HG03108 (cell line): Measurements from ENCODE around the gene ALKBH6.
"Not testable (repeated sequence)": the region's sequence is repeated elsewhere in the genome, so short reads cannot be mapped to it uniquely, and the experiment has no call there.

Experiments used
- ATAC-seq: cut with Tn5 transposase; IDR thresholded peaks from one replicate; pipeline ENCODE4 v1.9.1; 2021; ENCODE audit warnings: moderate library complexity; ENCODE audit not compliant: unreplicated experiment

ALKBH6 gene

GRCh38 chr19:35993923-35994598 lies 20.0 kb downstream of the ALKBH6 start:
- no peak for ATAC-seq

- no peak for ATAC-seq
These were observed 20.9 kb downstream of the ALKBH6 start for GRCh38 chr19:35992907-35993765.

- ATAC-seq = no peak
These were observed 22.1 kb downstream of the ALKBH6 start for GRCh38 chr19:35991731-35992450.

DNA sequence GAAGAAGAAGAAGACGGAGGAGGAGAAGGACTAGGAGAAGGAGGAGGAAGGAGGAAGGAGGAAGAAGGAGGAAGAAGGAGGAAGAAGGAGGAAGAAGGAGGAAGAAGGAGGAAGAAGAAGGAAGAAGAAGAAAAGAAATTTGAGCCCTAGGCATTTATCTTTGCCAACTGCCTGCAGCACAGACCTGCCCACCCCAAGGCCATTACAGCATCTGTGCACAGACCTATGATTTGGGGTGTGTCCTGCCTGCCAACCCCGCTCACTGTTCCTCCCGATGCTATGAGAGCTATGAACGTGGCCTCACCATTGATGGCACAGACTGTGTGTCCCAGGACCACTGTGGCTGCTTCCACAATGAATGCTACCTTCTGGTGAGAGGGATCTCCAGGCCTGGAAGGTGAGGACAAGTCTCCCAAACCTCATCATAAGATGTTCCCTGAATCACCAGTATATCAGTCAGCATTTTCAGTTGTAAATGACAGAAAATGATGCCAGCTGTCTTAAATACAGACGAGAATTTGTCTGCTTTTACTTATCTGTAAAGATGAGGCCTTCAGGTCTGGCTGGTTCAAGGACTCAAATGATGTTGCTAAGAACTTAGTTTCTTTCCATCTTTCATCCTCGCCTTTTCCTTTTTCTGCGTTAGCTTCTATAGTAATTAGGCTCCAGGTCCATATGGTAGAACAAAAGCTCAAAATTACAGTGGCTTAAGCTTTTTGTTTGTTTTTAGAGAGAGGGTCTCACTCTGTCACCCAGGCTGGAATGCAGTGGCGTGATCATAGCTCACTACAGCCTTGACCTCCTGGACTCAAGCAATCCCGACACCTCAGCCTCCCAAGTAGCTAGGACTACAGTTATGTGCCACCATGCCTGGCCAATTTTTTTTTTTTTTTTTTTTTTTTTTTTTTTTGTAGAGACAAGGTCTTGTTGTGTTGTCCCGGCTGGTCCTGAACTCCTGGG lies 23.0 kb downstream of the ALKBH6 start:
- ATAC-seq = no peak

GRCh38 chr19:35990156-35990555 lies 23.9 kb downstream of the ALKBH6 start:
- no peak for ATAC-seq

- no peak for ATAC-seq
These were observed 25.2 kb downstream of the ALKBH6 start for GRCh38 chr19:35988824-35989223.

DNA sequence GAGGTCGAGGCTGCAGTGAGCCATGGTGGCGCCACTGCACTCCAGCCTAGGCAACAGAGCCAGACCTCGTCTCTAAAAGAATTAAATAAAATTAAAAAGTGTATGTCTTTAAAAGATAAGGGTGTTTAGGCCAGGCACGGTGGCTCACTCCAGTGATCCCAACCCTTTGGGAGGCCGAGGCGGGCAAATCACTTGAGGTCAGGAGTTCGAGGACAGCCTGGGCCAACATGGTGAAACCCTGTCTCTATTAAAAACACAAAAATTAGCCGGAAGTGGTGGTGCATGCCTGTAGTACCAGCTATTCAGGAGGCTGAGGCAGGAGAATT lies 26.5 kb downstream of the ALKBH6 start:
- no peak for ATAC-seq

DNA sequence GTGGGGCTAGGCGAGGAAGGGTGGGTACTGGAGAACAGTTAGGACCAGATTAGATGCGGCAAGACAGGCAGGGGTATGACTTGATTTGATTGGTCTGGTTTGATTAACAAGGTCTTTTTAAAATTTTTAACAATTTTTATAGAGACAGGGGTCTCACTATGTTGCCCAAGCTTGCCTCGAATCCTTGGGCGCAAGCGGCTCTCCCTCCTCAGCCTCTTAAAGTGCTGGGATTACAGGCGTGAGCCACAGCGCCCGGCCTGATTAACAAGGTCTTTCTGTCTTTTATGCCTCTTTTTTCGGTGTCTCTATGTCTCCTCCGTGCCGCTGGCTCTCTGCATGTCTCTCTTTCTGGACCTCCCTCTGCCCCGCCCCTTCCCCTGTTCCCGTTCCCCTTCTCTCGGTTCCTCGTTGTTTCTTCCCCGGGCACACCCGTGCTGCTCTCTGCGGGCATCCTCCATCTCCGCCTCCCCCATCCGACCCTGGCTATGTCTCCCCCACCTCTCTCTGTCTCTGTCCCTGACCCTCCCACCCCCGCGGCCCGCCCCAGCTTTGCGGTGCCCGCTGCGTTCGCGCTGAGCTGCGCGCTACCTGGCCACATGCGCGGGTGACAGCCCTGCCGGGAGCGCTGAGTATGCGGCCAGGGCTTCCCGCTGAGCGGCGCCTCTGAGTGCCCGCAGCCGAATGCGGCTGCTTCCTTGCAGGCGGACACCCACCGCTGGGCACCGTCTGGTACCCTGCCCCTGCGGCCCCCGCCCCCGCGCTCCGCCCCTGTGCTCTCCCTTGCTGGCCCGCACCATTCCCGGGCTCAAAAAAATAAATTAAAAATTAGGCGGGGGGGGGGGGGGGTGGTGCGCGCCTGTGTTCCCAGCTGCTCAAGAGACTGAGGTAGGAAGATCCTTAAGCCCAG lies 27.1 kb downstream of the ALKBH6 start:
- no peak for ATAC-seq

GRCh38 chr19:35986111-35986510 lies 27.9 kb downstream of the ALKBH6 start:
- no peak for ATAC-seq

- ATAC-seq = no peak
These were observed 30.8 kb downstream of the ALKBH6 start for GRCh38 chr19:35983177-35983576.

- ATAC-seq = not testable (repeated sequence)
These were observed 33.0 kb downstream of the ALKBH6 start for GRCh38 chr19:35980997-35981396.

GRCh38 chr19:35978832-35979365 lies 35.1 kb downstream of the ALKBH6 start:
- ATAC-seq = no peak

DNA sequence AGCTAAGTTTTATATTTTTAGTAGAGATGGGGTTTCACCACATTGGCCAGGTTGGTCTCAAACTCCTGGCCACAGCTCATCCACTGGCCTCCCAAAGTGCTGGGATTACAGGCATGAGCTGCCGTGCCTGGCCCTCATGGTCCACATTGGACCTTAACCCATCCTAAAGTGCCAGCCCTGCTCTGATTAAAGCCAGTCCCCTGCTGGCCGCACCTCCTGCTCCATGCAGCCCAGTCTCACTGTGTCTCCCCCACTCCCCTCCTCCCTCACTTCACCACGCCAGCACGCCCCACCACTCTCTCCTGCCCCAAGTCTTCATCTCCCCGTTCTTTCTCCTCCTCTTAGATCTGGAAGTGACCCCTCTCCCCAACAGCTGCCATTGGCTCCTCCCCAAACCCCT lies 35.7 kb downstream of the ALKBH6 start:
- ATAC-seq = no peak

DNA sequence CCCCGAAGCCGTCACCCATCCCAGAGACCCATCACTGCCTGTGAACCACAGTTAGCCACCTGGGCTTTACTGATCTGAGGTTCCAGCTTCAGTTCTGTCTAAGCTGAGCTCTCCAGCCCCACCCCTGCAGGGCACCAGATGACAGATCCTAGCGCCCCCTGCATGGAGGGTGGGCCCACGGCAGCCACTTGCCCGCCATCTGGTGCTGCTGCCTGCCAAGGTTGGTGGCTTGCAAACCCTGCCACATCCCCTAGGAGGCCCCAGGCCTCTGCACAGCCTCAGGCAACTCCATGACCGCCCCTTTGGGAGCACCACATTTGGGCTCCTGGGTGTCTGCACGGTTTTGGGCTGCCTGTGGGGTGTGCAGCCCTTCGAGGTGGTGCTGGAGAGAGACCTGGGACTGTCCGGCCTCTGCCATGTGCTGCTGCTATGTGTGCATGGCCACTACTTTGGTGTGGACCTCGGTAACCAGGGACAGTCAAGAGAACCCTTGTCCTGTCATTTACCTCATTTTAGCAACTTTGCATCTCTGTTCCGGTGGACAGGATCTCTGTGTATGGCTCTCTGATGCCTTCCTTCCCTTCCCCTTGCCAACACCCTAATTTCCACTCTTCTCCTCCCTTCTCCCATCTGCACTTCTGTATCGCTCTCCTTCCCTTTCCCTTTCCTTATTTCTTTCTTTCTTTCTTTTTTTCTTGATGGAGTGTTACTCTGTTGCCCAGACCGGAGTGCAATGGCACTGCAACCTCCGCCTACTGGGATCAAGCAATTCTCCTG lies 36.4 kb downstream of the ALKBH6 start:
- ATAC-seq = no peak

GRCh38 chr19:35975608-35976214 lies 38.3 kb downstream of the ALKBH6 start:
- ATAC-seq = no peak

GRCh38 chr19:35973487-35973886 lies 40.5 kb downstream of the ALKBH6 start:
- ATAC-seq = no peak

GRCh38 chr19:35966771-35967170 lies 47.2 kb downstream of the ALKBH6 start:
- no peak for ATAC-seq

DNA sequence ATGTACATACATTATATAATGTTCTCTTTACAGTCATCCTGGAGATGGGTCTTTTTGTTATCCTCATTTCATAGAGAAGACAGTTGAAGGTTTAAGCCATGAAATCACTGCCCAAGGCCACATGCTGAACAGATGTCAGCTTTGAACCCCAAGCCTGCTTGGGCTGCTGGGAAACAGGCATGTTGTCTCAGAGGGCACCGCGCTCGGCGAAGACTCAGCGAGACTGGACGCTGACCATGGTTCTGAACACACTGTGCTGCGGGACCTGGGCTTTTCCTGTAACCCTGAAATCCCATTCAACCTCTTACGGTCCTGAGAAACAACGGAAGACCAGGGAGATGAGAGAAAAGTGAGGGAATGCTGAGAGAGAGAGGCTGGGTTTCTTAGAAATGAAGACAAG lies 50.5 kb downstream of the ALKBH6 start:
- ATAC-seq = no peak
